CD4-positive, alpha-beta T cell treated with Interleukin-6 for 4 hours (primary cell): ENCODE data around the gene RDX.
A peak's percentile ranks its signal among the peaks of the same experiment; 100 is the strongest.
"Not testable (repeated sequence)": the region's sequence is repeated elsewhere in the genome, so short reads cannot be mapped to it uniquely, and the experiment has no call there.

ENCODE experiments used
- DNase-seq: peaks from one replicate; pipeline ENCODE4 v3.0.0-alpha.2; 2020; ENCODE audit warnings: mixed read lengths

The RDX gene

GRCh38 chr11:110296226-110297075 lies at the start of gene RDX:
TSS of gene RDX (minus strand) at chr11:110296614. CDS start at chr11:110279692, 16,922 bp downstream.
- DNase-seq, result peak; percentile 66

- DNase-seq, result no peak
Observed at GRCh38 chr11:110345743-110346142, 49.3 kb upstream of the RDX start.

GRCh38 chr11:110340436-110340835 lies 44.0 kb upstream of the RDX start:
- DNase-seq, result no peak

GRCh38 chr11:110339456-110340250 lies 43.2 kb upstream of the RDX start:
- no peak for DNase-seq

- DNase-seq, result no peak
Observed at GRCh38 chr11:110338684-110339083, 42.3 kb upstream of the RDX start.

- no peak for DNase-seq
Observed at GRCh38 chr11:110337570-110338193, 41.3 kb upstream of the RDX start.

GRCh38 chr11:110336054-110336453 lies 39.6 kb upstream of the RDX start:
- no peak for DNase-seq

GRCh38 chr11:110335358-110335757 lies 38.9 kb upstream of the RDX start:
- DNase-seq, result no peak

GRCh38 chr11:110331626-110332025 lies 35.2 kb upstream of the RDX start:
- no peak for DNase-seq

GRCh38 chr11:110329445-110329844 lies 33.0 kb upstream of the RDX start:
- DNase-seq, result no peak

- no peak for DNase-seq
Observed at GRCh38 chr11:110327508-110327907, 31.1 kb upstream of the RDX start.

- no peak for DNase-seq
Observed at GRCh38 chr11:110323786-110324185, 27.4 kb upstream of the RDX start.

- DNase-seq, result no peak
Observed at GRCh38 chr11:110319501-110319900, 23.1 kb upstream of the RDX start.

- DNase-seq, result no peak
Observed at GRCh38 chr11:110318638-110319404, 22.4 kb upstream of the RDX start.

- DNase-seq, result no peak
Observed at GRCh38 chr11:110317516-110317932, 21.1 kb upstream of the RDX start.

GRCh38 chr11:110314366-110315095 lies 18.1 kb upstream of the RDX start:
- DNase-seq, result no peak

- no peak for DNase-seq
Observed at GRCh38 chr11:110312670-110313069, 16.3 kb upstream of the RDX start.

GRCh38 chr11:110311783-110312579 lies 15.6 kb upstream of the RDX start:
- DNase-seq, result no peak

- DNase-seq, result no peak
Observed at GRCh38 chr11:110308071-110308470, 11.7 kb upstream of the RDX start.

GRCh38 chr11:110306019-110306388 lies 9.6 kb upstream of the RDX start:
- not testable (repeated sequence) for DNase-seq
